ENCODE data around the gene USP49. TPM values are rescaled to one million over a fixed set of nuclear protein-coding genes. Genes with fewer than 3 reads are reported as not detected.
"Not testable (repeated sequence)": the region's sequence is repeated elsewhere in the genome, so short reads cannot be mapped to it uniquely, and the experiment has no call there.

Gene USP49
- polyA plus RNA-seq, 4 donors, result 9.2 to 18.0 (median 13.9) TPM

GRCh38 chr6:41784581-41785171 lies 110.5 kb downstream of the USP49 start:
- no peak for DNase-seq (ENCODE audit: low read depth in 4 of 4, low spot score in 2 of 4)

- DNase-seq (ENCODE audit: low read depth in 4 of 4, low spot score in 2 of 4), result no peak
These were observed 111.9 kb downstream of the USP49 start for GRCh38 chr6:41783106-41783780.

GRCh38 chr6:41781366-41781730 lies 113.8 kb downstream of the USP49 start:
- no peak for DNase-seq (ENCODE audit: low read depth in 4 of 4, low spot score in 2 of 4)

GRCh38 chr6:41780551-41781365 lies 114.4 kb downstream of the USP49 start, which contains the start of gene PRICKLE4:
Gene PRICKLE4, plus strand, starts transcription at chr6:41780782. Its CDS starts 2,692 bp downstream, at chr6:41783474.
- DNase-seq (ENCODE audit: low read depth in 4 of 4, low spot score in 2 of 4), result no peak

GRCh38 chr6:41779788-41780550 lies 115.2 kb downstream of the USP49 start, which contains the start of gene FRS3:
Gene FRS3, minus strand, starts transcription at chr6:41779900. Its CDS starts 2,913 bp downstream, at chr6:41776987.
- peak; percentile 82 to 94 (median 90) for DNase-seq (ENCODE audit: low read depth in 4 of 4, low spot score in 2 of 4)

GRCh38 chr6:41779336-41779735 lies 115.8 kb downstream of the USP49 start:
- DNase-seq (ENCODE audit: low read depth in 4 of 4, low spot score in 2 of 4), result no peak

GRCh38 chr6:41778895-41779294 lies 116.3 kb downstream of the USP49 start:
- no peak for DNase-seq (ENCODE audit: low read depth in 4 of 4, low spot score in 2 of 4)

- DNase-seq (ENCODE audit: low read depth in 4 of 4, low spot score in 2 of 4), result no peak
These were observed 117.5 kb downstream of the USP49 start for GRCh38 chr6:41777551-41778285.

GRCh38 chr6:41775293-41775882 lies 119.8 kb downstream of the USP49 start:
- no peak for DNase-seq (ENCODE audit: low read depth in 4 of 4, low spot score in 2 of 4)

- DNase-seq (ENCODE audit: low read depth in 4 of 4, low spot score in 2 of 4), result no peak
These were observed 120.3 kb downstream of the USP49 start for GRCh38 chr6:41774841-41775240.

- no peak for DNase-seq (ENCODE audit: low read depth in 4 of 4, low spot score in 2 of 4)
These were observed 123.9 kb downstream of the USP49 start for GRCh38 chr6:41771058-41771983.

GRCh38 chr6:41770381-41771057 lies 124.7 kb downstream of the USP49 start:
- DNase-seq (ENCODE audit: low read depth in 4 of 4, low spot score in 2 of 4), result no peak

GRCh38 chr6:41769376-41769775 lies 125.8 kb downstream of the USP49 start:
- no peak for DNase-seq (ENCODE audit: low read depth in 4 of 4, low spot score in 2 of 4)

GRCh38 chr6:41768545-41769308 lies 126.4 kb downstream of the USP49 start:
- DNase-seq (ENCODE audit: low read depth in 4 of 4, low spot score in 2 of 4), result no peak

GRCh38 chr6:41767112-41767833 lies 127.9 kb downstream of the USP49 start:
- no peak for DNase-seq (ENCODE audit: low read depth in 4 of 4, low spot score in 2 of 4)

- DNase-seq (ENCODE audit: low read depth in 4 of 4, low spot score in 2 of 4), result not testable (repeated sequence)
These were observed 129.0 kb downstream of the USP49 start for GRCh38 chr6:41766043-41766664.
